Endothelial cell of umbilical vein (primary cell): ENCODE measurements around the gene NSD2.

Source experiments
- MYC ChIP-seq: IDR thresholded peaks from one replicate; pipeline ENCODE4 v1.6.1; 2011; ENCODE audit warnings: mild to moderate bottlenecking, low read depth, low read length
- POLR2A ChIP-seq: IDR thresholded peaks from 2 replicates; pipeline ENCODE4 v1.6.1; 2012; ENCODE audit warnings: low read depth, mild to moderate bottlenecking, control low read depth, low read length
- TF ChIP-seq, protein P1 (sequence below), 2 donors: IDR thresholded peaks; 1 replicate in 1 of 2; 2 replicates in 1 of 2; pipeline ENCODE4 v1.5.1; 2011; ENCODE audit warnings: low read length in 2 of 2, mild to moderate bottlenecking in 2 of 2, moderate library complexity in 2 of 2, control low read depth in 1 of 2, inconsistent platforms in 1 of 2, low read depth in 1 of 2; ENCODE audit not compliant: insufficient read depth in 1 of 2; ENCODE audit errors: extremely low read depth in 1 of 2

DNA sequence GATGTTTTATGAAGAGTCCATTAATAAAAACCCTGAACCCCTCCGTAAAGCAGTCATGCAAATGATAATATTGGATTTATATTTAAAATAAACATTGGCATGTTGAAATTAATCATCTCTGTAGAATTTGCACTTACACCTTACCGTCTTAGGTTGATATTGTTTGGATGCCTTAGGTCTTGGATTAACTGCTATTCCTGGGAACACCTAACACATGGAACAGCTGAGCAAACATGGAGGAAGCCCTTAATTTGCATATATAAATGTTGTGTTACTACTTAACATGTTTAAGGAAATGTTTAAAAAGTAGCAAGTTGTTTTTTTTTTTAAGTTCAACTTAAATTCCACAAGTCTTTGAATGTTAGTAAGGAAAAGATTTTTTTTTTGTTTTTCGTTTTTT is 62.5 kb downstream of the NSD2 start:
- TF ChIP-seq, protein P1, sequence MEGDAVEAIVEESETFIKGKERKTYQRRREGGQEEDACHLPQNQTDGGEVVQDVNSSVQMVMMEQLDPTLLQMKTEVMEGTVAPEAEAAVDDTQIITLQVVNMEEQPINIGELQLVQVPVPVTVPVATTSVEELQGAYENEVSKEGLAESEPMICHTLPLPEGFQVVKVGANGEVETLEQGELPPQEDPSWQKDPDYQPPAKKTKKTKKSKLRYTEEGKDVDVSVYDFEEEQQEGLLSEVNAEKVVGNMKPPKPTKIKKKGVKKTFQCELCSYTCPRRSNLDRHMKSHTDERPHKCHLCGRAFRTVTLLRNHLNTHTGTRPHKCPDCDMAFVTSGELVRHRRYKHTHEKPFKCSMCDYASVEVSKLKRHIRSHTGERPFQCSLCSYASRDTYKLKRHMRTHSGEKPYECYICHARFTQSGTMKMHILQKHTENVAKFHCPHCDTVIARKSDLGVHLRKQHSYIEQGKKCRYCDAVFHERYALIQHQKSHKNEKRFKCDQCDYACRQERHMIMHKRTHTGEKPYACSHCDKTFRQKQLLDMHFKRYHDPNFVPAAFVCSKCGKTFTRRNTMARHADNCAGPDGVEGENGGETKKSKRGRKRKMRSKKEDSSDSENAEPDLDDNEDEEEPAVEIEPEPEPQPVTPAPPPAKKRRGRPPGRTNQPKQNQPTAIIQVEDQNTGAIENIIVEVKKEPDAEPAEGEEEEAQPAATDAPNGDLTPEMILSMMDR (IDR thresholded peaks at IDR 0.05; ENCODE audit: extremely low read depth in 1 of 2, insufficient read depth in 1 of 2, low read depth in 1 of 2, low read length in 2 of 2), result no peak
- TF ChIP-seq POLR2A (no peak), MYC (no peak)
